ENCODE results near the gene CCDC178. TPM values are rescaled to one million over a fixed set of nuclear protein-coding genes. Genes with fewer than 3 reads are reported as not detected.

Gene CCDC178
- total RNA-seq, 1 experiment from 2014 or later: not detected

DNA sequence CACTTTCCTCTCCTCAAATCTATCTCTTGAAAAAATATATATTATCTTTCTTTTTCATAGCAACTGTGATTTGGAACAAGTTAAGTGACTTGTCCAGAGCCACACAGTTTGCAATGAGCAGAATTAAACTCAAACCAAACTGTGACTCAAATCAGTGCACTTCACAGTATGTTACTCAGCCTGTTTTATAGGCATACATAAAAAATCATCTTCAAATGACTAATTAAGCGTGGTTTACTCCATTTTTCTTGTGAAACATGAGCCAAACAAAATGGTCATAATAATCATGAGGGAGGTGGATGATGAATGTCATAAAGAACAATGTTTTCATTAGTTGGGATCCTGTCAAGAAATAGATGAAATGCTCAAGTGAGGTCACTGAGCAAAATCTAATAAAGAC, 6.1 kb upstream of the CCDC178 start:
- no peaks in the 10 kb centered on the region for H3K9me2 ChIP-seq (ENCODE audit: insufficient read depth)
- TF ChIP-seq, protein P1, sequence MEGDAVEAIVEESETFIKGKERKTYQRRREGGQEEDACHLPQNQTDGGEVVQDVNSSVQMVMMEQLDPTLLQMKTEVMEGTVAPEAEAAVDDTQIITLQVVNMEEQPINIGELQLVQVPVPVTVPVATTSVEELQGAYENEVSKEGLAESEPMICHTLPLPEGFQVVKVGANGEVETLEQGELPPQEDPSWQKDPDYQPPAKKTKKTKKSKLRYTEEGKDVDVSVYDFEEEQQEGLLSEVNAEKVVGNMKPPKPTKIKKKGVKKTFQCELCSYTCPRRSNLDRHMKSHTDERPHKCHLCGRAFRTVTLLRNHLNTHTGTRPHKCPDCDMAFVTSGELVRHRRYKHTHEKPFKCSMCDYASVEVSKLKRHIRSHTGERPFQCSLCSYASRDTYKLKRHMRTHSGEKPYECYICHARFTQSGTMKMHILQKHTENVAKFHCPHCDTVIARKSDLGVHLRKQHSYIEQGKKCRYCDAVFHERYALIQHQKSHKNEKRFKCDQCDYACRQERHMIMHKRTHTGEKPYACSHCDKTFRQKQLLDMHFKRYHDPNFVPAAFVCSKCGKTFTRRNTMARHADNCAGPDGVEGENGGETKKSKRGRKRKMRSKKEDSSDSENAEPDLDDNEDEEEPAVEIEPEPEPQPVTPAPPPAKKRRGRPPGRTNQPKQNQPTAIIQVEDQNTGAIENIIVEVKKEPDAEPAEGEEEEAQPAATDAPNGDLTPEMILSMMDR (conservative IDR thresholded peaks at IDR 0.05): no peak
- TF ChIP-seq EZH2 (IDR thresholded peaks at IDR 0.05; ENCODE audit: low read depth): no peak
- no TSS peak for BruUV-seq (replicated peaks)
- no peaks in the 10 kb centered on the region for H4K20me1 ChIP-seq (ENCODE audit: insufficient read depth)
- H3K4me1 ChIP-seq (replicated peaks; ENCODE audit: insufficient read depth): no peaks in the 10 kb centered on the region
- H3K4me2 ChIP-seq: no peak overlapping the region
- H3F3A ChIP-seq (ENCODE audit: insufficient read depth, low read depth): no peaks in the 10 kb centered on the region
- ChIA-PET CTCF (no interaction called here), POLR2A (ENCODE audit: unreplicated experiment) (no interaction called here)
- H2AFZ ChIP-seq: no peak overlapping the region
- intact Hi-C loops (cut with micrococcal nuclease; ENCODE audit: unreplicated experiment): no loop called here
- no peak overlapping the region for H3K4me3 ChIP-seq
- H3K27me3 ChIP-seq (ENCODE audit: insufficient read depth, low read depth): no peaks in the 10 kb centered on the region
- no peaks in the 10 kb centered on the region for H3K79me2 ChIP-seq (ENCODE audit: low read depth)
- no peak for DNase-seq
- H3K27ac ChIP-seq: no peak overlapping the region
- H3K9me3 ChIP-seq (ENCODE audit: insufficient read depth, low read depth): no peaks in the 10 kb centered on the region
- H3K36me3 ChIP-seq (ENCODE audit: low read depth): no peaks in the 10 kb centered on the region

DNA sequence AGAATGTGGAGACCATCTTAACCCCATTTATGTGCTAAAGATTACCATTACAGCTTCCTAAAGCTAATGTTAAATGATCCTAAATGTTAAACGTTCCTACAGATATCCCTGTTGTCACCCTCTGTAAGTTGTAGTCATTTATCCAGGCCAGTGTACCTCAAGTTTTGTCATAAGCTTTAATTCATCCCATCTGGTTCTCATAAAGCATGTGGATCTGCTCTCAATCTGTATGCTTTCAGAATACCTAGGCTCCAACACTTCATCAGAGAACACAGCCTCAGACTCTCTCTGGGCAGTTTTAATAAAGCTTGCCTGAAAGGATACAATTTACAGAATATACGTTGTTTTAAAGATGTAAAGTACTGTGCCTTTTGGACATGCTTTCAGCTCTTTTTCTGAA, 4.2 kb upstream of the CCDC178 start:
- CTCF ChIA-PET: no interaction called here

DNA sequence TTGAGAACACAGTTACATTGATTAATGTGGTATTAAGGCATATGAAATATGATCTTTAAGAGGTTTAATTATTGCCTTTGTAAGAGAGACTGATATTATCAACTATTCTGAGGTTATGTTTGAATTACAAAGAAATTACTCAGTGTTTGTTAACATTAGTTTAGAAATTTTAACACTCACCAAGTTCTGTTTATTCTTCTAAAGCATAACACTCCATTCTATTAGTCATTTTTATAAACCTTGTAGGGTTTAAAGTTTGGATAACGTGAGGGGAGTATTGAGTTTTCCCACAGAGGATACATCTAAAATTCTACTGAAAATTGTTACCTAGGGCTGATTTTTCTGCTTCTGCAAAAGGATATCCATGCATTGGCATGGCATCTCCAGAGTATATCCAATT, 7.7 kb downstream of the CCDC178 start:
- no peak for DNase-seq
- POLR2A ChIA-PET (ENCODE audit: unreplicated experiment): no interaction called here
- Histone ChIP-seq H3K27ac (no peak overlapping the region), H3F3A (ENCODE audit: insufficient read depth, low read depth) (no peaks in the 10 kb centered on the region), H3K79me2 (ENCODE audit: low read depth) (no peaks in the 10 kb centered on the region), H3K4me1 (replicated peaks; ENCODE audit: insufficient read depth) (no peaks in the 10 kb centered on the region), H3K9me2 (ENCODE audit: insufficient read depth) (no peaks in the 10 kb centered on the region), H2AFZ (no peak overlapping the region), H3K27me3 (ENCODE audit: insufficient read depth, low read depth) (no peaks in the 10 kb centered on the region), H4K20me1 (ENCODE audit: insufficient read depth) (no peaks in the 10 kb centered on the region), H3K4me2 (no peak overlapping the region), H3K36me3 (ENCODE audit: low read depth) (no peaks in the 10 kb centered on the region), H3K9me3 (ENCODE audit: insufficient read depth, low read depth) (no peaks in the 10 kb centered on the region), H3K4me3 (no peak overlapping the region)
- CTCF ChIA-PET: no interaction called here
- BruUV-seq (replicated peaks): no TSS peak
- TF ChIP-seq, protein P1 (conservative IDR thresholded peaks at IDR 0.05): no peak
- TF ChIP-seq EZH2 (IDR thresholded peaks at IDR 0.05; ENCODE audit: low read depth): no peak
- intact Hi-C loops (cut with micrococcal nuclease; ENCODE audit: unreplicated experiment): no loop called here

More for the DNA sequence above, 4.2 kb upstream of the CCDC178 start:
- no TSS peak for BruUV-seq (replicated peaks)
- H3K9me2 ChIP-seq (ENCODE audit: insufficient read depth): no peaks in the 10 kb centered on the region
- no peaks in the 10 kb centered on the region for H3F3A ChIP-seq (ENCODE audit: insufficient read depth, low read depth)
- no peak overlapping the region for H3K27ac ChIP-seq
- intact Hi-C loops (cut with micrococcal nuclease; ENCODE audit: unreplicated experiment): no loop called here
- H3K4me3 ChIP-seq: no peak overlapping the region
- no peak for DNase-seq
- H4K20me1 ChIP-seq (ENCODE audit: insufficient read depth): no peaks in the 10 kb centered on the region
- no peaks in the 10 kb centered on the region for H3K4me1 ChIP-seq (replicated peaks; ENCODE audit: insufficient read depth)
- POLR2A ChIA-PET (ENCODE audit: unreplicated experiment): no interaction called here
- H3K9me3 ChIP-seq (ENCODE audit: insufficient read depth, low read depth): no peaks in the 10 kb centered on the region
- H3K79me2 ChIP-seq (ENCODE audit: low read depth): no peaks in the 10 kb centered on the region
- no peak for TF ChIP-seq EZH2 (IDR thresholded peaks at IDR 0.05; ENCODE audit: low read depth)
- TF ChIP-seq, protein P1 (conservative IDR thresholded peaks at IDR 0.05): no peak
- H3K36me3 ChIP-seq (ENCODE audit: low read depth): no peaks in the 10 kb centered on the region
- H3K27me3 ChIP-seq (ENCODE audit: insufficient read depth, low read depth): no peaks in the 10 kb centered on the region
- no peak overlapping the region for H3K4me2 ChIP-seq
- H2AFZ ChIP-seq: no peak overlapping the region

Measured in PC-9 (cell line).